ENCODE results near the gene ARID3B. TPM values are rescaled to one million over a fixed set of nuclear protein-coding genes. Genes with fewer than 3 reads are reported as not detected.

The ARID3B gene
- total and polyA plus RNA-seq, 2 donors (not counting 1 experiment from before 2014, with no cell fraction given), result 0.72 to 0.99 TPM

GRCh38 chr15:74616366-74616939 lies 75.4 kb downstream of the ARID3B start:
- Histone ChIP-seq H3K79me2 (ENCODE audit: control insufficient read depth, insufficient read depth, low read length) (peaks cover 57% of the 10 kb centered on the region), H2AFZ (ENCODE audit: low read length) (no peak overlapping the region), H3K27ac (ENCODE audit: insufficient read depth, low read length) (peak overlapping the region; percentile 95), H3K36me3 (ENCODE audit: control insufficient read depth, insufficient read depth, low read length) (peaks cover 18% of the 10 kb centered on the region), H3K4me2 (ENCODE audit: extremely low read depth, insufficient read depth, low read length) (peak overlapping the region; percentile 95), H3K4me1 (ENCODE audit: control insufficient read depth, extremely low read depth, insufficient read depth, low read length) (peaks cover 5% of the 10 kb centered on the region), H3K9ac (ENCODE audit: insufficient read depth, low read length) (peak overlapping the region; percentile 97), H3K27me3 (ENCODE audit: control insufficient read depth, insufficient read depth, low read length) (peaks cover 13% of the 10 kb centered on the region), H4K20me1 (ENCODE audit: control insufficient read depth, extremely low read depth, insufficient read depth, low read length) (peaks cover 5% of the 10 kb centered on the region), H3K4me3 (replicated peaks in 1 of 4; ENCODE audit: control extremely low read depth in 1 of 4, insufficient read depth in 1 of 4, low read depth in 3 of 4, low read length in 4 of 4) (peak overlapping the region; percentile 86 to 100 (median 96)), H3K9me3 (ENCODE audit: control insufficient read depth, insufficient read depth, low read depth, low read length) (no peaks in the 10 kb centered on the region)
- peak; percentile 52 to 55 for DNase-seq (ENCODE audit: low read depth in 2 of 2)
- TF ChIP-seq, protein P1, sequence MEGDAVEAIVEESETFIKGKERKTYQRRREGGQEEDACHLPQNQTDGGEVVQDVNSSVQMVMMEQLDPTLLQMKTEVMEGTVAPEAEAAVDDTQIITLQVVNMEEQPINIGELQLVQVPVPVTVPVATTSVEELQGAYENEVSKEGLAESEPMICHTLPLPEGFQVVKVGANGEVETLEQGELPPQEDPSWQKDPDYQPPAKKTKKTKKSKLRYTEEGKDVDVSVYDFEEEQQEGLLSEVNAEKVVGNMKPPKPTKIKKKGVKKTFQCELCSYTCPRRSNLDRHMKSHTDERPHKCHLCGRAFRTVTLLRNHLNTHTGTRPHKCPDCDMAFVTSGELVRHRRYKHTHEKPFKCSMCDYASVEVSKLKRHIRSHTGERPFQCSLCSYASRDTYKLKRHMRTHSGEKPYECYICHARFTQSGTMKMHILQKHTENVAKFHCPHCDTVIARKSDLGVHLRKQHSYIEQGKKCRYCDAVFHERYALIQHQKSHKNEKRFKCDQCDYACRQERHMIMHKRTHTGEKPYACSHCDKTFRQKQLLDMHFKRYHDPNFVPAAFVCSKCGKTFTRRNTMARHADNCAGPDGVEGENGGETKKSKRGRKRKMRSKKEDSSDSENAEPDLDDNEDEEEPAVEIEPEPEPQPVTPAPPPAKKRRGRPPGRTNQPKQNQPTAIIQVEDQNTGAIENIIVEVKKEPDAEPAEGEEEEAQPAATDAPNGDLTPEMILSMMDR (conservative IDR thresholded peaks at IDR 0.05 in 1 of 2, IDR thresholded peaks at IDR 0.05 in 1 of 2; ENCODE audit: low read depth in 1 of 2, low read length in 2 of 2), result no peak
- TF ChIP-seq EZH2 (IDR thresholded peaks at IDR 0.05; ENCODE audit: low read length, missing control alignments), result no peak

DNA sequence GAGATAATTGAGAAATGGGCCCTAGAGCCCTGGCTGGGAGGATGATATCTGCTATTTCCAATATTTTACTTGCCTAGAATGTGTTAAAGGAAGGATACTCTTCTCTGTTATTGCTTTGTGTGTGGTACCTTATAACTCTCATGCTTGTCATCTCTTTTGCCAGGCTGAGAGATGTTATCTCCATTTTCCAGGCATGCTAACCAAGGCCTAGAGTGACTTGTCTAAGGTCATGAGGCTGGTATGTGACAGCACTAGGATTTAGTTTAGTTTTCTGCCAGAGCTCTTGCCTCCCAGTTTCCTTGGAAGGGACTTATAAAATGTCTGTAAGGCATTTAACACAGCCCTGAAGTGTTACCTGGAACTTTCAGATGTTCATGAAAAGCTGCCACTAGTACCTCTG lies 76.0 kb downstream of the ARID3B start:
- peaks cover 62% of the 10 kb centered on the region for H3K79me2 ChIP-seq (ENCODE audit: control insufficient read depth, insufficient read depth, low read length)
- H3K27ac ChIP-seq (ENCODE audit: insufficient read depth, low read length), result peak overlapping the region; percentile 95
- H3K36me3 ChIP-seq (ENCODE audit: control insufficient read depth, insufficient read depth, low read length), result peaks cover 23% of the 10 kb centered on the region
- TF ChIP-seq, protein P1 (conservative IDR thresholded peaks at IDR 0.05 in 1 of 2, IDR thresholded peaks at IDR 0.05 in 1 of 2; ENCODE audit: low read depth in 1 of 2, low read length in 2 of 2), result no peak
- no peak for TF ChIP-seq EZH2 (IDR thresholded peaks at IDR 0.05; ENCODE audit: low read length, missing control alignments)
- H3K9ac ChIP-seq (ENCODE audit: insufficient read depth, low read length), result peak overlapping the region; percentile 97
- H3K4me2 ChIP-seq (ENCODE audit: extremely low read depth, insufficient read depth, low read length), result peak overlapping the region; percentile 95
- peak overlapping the region; percentile 86 to 100 (median 96) for H3K4me3 ChIP-seq (replicated peaks in 1 of 4; ENCODE audit: control extremely low read depth in 1 of 4, insufficient read depth in 1 of 4, low read depth in 3 of 4, low read length in 4 of 4)
- H3K4me1 ChIP-seq (ENCODE audit: control insufficient read depth, extremely low read depth, insufficient read depth, low read length), result peaks cover 5% of the 10 kb centered on the region
- DNase-seq (ENCODE audit: low read depth in 2 of 2), result peak in 1 of 2 donors; percentile 9
- H3K27me3 ChIP-seq (ENCODE audit: control insufficient read depth, insufficient read depth, low read length), result peaks cover 9% of the 10 kb centered on the region
- no peak overlapping the region for H2AFZ ChIP-seq (ENCODE audit: low read length)
- H3K9me3 ChIP-seq (ENCODE audit: control insufficient read depth, insufficient read depth, low read depth, low read length), result no peaks in the 10 kb centered on the region
- H4K20me1 ChIP-seq (ENCODE audit: control insufficient read depth, extremely low read depth, insufficient read depth, low read length), result peaks cover 5% of the 10 kb centered on the region

GRCh38 chr15:74618841-74619596 lies 78.0 kb downstream of the ARID3B start:
- DNase-seq (ENCODE audit: low read depth in 2 of 2), result no peak
- Histone ChIP-seq H3K79me2 (ENCODE audit: control insufficient read depth, insufficient read depth, low read length) (peaks cover 67% of the 10 kb centered on the region), H3K9ac (ENCODE audit: insufficient read depth, low read length) (no peak overlapping the region), H3K36me3 (ENCODE audit: control insufficient read depth, insufficient read depth, low read length) (peaks cover 35% of the 10 kb centered on the region), H3K9me3 (ENCODE audit: control insufficient read depth, insufficient read depth, low read depth, low read length) (no peaks in the 10 kb centered on the region), H3K27me3 (ENCODE audit: control insufficient read depth, insufficient read depth, low read length) (no peaks in the 10 kb centered on the region), H3K27ac (ENCODE audit: insufficient read depth, low read length) (no peak overlapping the region), H3K4me1 (ENCODE audit: control insufficient read depth, extremely low read depth, insufficient read depth, low read length) (peaks cover 5% of the 10 kb centered on the region), H3K4me3 (replicated peaks in 1 of 4; ENCODE audit: control extremely low read depth in 1 of 4, insufficient read depth in 1 of 4, low read depth in 3 of 4, low read length in 4 of 4) (no peak overlapping the region), H3K4me2 (ENCODE audit: extremely low read depth, insufficient read depth, low read length) (no peak overlapping the region), H2AFZ (ENCODE audit: low read length) (no peak overlapping the region), H4K20me1 (ENCODE audit: control insufficient read depth, extremely low read depth, insufficient read depth, low read length) (peaks cover 5% of the 10 kb centered on the region)
- TF ChIP-seq, protein P1 (conservative IDR thresholded peaks at IDR 0.05 in 1 of 2, IDR thresholded peaks at IDR 0.05 in 1 of 2; ENCODE audit: low read depth in 1 of 2, low read length in 2 of 2), result no peak
- no peak for TF ChIP-seq EZH2 (IDR thresholded peaks at IDR 0.05; ENCODE audit: low read length, missing control alignments)
